Measurements from ENCODE around the gene SYT15B. TPM values are rescaled to one million over a fixed set of nuclear protein-coding genes. Genes with fewer than 3 reads are reported as not detected.
"Not testable (repeated sequence)": the region's sequence is repeated elsewhere in the genome, so short reads cannot be mapped to it uniquely, and the experiment has no call there.

SYT15B gene
- total RNA-seq, 1 donor from 2014 or later, result not detected

DNA sequence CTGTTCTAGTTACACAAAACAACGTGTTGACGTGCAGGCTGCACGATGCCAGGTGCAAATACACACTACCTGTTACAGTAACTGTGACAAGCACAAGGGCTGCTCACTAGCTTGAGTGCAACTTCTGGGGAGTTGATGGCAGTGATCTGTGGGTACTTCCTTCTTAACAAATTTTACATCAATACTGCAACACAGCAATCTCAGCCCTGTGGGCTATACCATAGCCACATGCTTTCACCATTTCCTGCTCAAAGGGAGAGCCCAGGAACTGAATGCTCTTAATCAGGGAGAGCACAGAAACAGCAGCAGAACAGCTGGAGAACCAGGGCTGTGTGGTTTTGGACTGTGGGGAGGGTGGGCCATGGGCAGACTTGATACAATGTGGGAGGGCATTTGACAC, 10.2 kb downstream of the SYT15B start:
- not testable (repeated sequence) for DNase-seq; H3K27me3 Mint-ChIP-seq (ENCODE audit: unreplicated experiment); H3K9me3 Mint-ChIP-seq (ENCODE audit: unreplicated experiment); H3K4me3 Mint-ChIP-seq (ENCODE audit: unreplicated experiment); H3K36me3 Mint-ChIP-seq (ENCODE audit: unreplicated experiment); H3K4me1 Mint-ChIP-seq (ENCODE audit: low read depth, unreplicated experiment); H3K27ac Mint-ChIP-seq (ENCODE audit: unreplicated experiment)

DNA sequence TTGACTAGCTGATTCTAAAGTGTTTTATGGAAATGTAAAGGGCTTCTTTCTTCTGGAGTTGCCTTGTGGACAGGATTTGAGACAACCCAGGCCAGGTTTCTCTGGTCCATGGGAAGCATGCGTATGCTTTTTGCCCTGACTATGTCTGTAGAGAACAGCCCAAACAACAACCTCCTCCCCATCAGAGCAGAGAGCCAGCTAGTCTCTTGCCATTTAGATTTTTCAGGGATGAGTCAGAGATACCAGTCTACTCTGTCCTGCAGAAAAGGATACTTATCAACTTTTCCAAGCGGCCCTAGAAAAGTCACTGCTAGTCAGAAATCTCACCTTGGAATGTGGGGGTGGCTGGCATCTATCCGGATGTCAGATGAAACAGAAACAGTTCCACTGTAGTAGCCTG, 11.6 kb downstream of the SYT15B start:
- not testable (repeated sequence) for DNase-seq; H3K4me3 Mint-ChIP-seq (ENCODE audit: unreplicated experiment); H3K27ac Mint-ChIP-seq (ENCODE audit: unreplicated experiment); H3K9me3 Mint-ChIP-seq (ENCODE audit: unreplicated experiment); H3K4me1 Mint-ChIP-seq (ENCODE audit: low read depth, unreplicated experiment); H3K36me3 Mint-ChIP-seq (ENCODE audit: unreplicated experiment); H3K27me3 Mint-ChIP-seq (ENCODE audit: unreplicated experiment)

DNA sequence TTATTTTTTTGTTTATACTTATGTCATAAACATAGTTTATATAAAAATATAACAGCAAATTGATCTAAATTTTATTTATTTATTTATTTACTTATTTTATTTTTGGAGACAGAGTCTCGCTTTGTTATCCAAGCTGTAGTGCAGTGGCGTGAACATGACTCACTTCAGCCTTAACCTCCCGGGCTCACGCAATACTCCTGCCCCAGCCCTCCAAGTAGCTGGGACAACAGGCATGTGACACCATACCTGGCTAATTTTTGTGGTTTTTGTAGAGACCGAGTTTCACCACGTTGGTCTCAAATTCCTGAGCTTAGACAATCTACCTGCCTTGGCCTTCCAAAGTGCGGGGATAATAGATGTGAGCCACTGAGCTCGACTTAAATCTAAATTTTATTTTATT, 13.0 kb downstream of the SYT15B start:
- not testable (repeated sequence) for H3K27me3 Mint-ChIP-seq (ENCODE audit: unreplicated experiment); H3K9me3 Mint-ChIP-seq (ENCODE audit: unreplicated experiment); DNase-seq; H3K4me1 Mint-ChIP-seq (ENCODE audit: low read depth, unreplicated experiment); H3K36me3 Mint-ChIP-seq (ENCODE audit: unreplicated experiment); H3K4me3 Mint-ChIP-seq (ENCODE audit: unreplicated experiment); H3K27ac Mint-ChIP-seq (ENCODE audit: unreplicated experiment)

DNA sequence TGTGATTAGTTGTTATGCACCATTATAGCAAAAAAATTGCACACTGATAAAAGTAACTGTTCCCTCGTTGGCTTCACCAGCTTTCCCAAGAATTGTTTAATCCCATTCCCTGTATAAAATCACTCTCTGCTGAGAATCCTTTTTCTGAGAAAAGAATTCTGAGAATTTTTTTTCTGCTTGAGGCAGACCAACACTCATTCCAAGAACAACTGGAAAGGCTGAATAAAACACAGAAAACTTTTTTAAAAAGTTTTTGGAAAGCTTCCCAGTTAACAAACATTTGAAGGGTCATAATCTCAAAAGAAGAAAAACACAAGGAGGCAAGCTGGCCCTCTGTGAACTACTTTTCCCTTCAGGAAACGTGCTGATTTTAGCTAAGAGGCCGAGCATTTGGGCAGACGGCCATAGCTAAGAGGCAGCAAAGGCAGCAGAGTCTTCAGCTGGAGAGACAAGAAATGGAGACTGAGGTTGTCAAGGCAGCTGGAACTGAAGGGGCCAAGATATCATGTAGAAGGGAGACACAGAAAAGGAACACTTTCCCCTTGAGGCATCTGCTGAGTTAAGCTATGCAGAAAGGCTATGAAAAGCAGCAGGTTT, 16.5 kb downstream of the SYT15B start:
- DNase-seq; H3K9me3 Mint-ChIP-seq (ENCODE audit: unreplicated experiment); H3K27ac Mint-ChIP-seq (ENCODE audit: unreplicated experiment); H3K27me3 Mint-ChIP-seq (ENCODE audit: unreplicated experiment); H3K4me3 Mint-ChIP-seq (ENCODE audit: unreplicated experiment); H3K36me3 Mint-ChIP-seq (ENCODE audit: unreplicated experiment); H3K4me1 Mint-ChIP-seq (ENCODE audit: low read depth, unreplicated experiment): not testable (repeated sequence)

DNA sequence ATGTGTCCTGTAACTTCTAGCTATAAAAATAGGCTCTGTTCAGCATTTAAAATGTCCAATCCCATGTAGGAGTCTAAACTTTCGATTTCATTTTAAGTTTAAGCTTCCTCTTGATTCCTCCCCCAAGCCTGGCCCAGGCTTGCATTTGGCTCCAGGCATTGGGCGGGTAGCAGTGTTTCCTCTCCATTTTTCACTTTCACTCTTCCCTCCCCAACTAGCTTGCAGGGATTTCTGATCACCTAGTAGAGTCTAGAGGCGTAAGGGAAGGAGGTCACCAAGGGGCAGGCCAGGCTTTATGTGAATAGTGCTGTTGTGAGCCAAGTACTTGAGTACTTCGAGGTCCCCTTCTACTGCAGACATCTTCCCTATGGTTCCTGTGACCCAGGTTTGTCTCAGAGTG, 18.5 kb downstream of the SYT15B start:
- not testable (repeated sequence) for H3K27ac Mint-ChIP-seq (ENCODE audit: unreplicated experiment); H3K9me3 Mint-ChIP-seq (ENCODE audit: unreplicated experiment); H3K27me3 Mint-ChIP-seq (ENCODE audit: unreplicated experiment); H3K36me3 Mint-ChIP-seq (ENCODE audit: unreplicated experiment); DNase-seq; H3K4me1 Mint-ChIP-seq (ENCODE audit: low read depth, unreplicated experiment); H3K4me3 Mint-ChIP-seq (ENCODE audit: unreplicated experiment)

DNA sequence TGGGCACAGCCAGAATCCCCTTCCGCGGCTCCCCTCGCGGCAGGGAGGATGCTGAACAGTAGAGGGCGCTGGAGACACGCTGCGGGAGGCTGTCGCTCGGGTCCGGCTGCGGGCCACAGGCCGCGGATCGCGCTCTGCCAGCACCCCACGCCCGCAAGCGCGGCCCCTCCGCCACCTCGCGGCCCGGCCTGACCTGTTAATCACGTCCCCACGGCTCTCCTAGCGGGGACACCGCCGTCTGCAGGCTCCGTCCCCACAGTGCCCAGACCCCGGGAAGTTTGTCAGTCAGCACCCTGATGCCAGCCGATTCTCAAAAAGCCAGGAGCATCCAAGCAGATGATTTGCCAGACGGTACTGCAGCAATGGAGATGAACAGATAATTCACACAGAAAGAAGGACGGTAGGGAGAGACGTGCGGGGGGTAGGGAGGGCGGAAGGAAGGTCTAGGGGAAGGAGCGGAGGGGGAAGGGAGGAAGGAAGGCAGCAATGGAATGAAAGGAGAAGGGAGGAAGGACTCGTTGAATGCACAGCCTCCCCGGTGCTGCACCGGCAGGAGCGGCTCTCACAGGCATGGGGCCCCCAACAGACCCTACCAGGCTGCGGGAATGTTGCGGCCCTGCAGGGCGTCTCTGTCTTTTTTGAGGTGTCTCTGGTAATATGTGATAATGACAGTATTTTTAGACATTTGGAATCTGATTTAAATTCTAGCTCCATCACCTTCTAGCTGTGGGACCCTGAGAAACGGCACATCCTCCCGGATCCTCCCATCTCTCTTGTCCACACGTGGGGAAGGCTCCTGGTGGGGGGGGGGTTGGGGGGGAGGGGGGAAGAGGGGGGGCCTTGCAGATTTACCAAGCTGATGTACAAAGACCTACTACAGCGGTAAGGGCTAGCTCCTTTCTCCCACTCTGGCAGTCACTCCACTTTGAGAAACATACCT, 19.5 kb downstream of the SYT15B start:
- H3K9me3 Mint-ChIP-seq (ENCODE audit: unreplicated experiment), result not testable (repeated sequence)

DNA sequence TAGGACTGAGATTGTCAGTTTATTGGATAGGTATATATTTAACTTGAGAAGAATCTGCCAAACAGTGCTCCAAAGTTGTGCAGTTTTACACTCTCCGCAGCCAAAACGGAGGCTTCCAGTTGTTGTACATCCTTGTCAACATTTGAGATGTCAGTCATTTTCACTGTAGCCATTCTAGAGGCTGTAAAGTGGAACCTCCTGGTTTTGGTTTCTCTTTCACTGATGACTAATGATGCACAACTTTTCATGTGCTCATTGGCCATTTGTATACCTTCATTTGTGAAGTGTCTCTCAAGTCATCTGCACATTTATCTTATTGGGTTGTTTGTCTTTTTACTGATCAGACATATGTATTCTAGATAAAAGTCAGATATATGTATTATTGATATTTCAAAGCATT, 22.5 kb downstream of the SYT15B start:
- not testable (repeated sequence) for H3K4me1 Mint-ChIP-seq (ENCODE audit: low read depth, unreplicated experiment); H3K36me3 Mint-ChIP-seq (ENCODE audit: unreplicated experiment); H3K27ac Mint-ChIP-seq (ENCODE audit: unreplicated experiment); DNase-seq; H3K4me3 Mint-ChIP-seq (ENCODE audit: unreplicated experiment); H3K27me3 Mint-ChIP-seq (ENCODE audit: unreplicated experiment); H3K9me3 Mint-ChIP-seq (ENCODE audit: unreplicated experiment)

More for the DNA sequence above, 19.5 kb downstream of the SYT15B start:
- H3K36me3 Mint-ChIP-seq (ENCODE audit: unreplicated experiment); H3K4me1 Mint-ChIP-seq (ENCODE audit: low read depth, unreplicated experiment); H3K27me3 Mint-ChIP-seq (ENCODE audit: unreplicated experiment); H3K27ac Mint-ChIP-seq (ENCODE audit: unreplicated experiment): not testable (repeated sequence)
- DNase-seq, result peak; percentile 62
- H3K4me3 Mint-ChIP-seq (ENCODE audit: unreplicated experiment), result peak overlapping the region; percentile 77

DNA sequence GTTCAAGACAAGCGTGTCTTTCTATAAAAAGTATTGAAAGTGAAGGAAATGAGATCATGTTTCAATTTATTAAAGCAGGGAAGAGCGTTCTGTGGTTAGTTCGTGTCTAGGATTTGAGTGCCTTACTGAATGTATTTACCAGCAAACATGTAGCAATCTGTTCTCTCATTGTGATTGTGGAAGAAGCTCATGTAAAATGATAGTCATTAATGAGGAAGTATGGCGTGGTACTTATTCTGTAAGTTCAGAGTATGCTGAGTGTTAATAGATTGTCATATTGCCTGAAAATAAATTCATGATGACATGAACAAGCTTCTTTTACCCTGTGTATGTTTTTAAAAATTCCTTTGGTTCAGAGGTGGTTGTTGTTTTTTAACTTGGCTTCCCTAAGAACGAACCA, 32.5 kb downstream of the SYT15B start:
- H3K4me3 Mint-ChIP-seq (ENCODE audit: unreplicated experiment); DNase-seq; H3K27ac Mint-ChIP-seq (ENCODE audit: unreplicated experiment); H3K4me1 Mint-ChIP-seq (ENCODE audit: low read depth, unreplicated experiment); H3K9me3 Mint-ChIP-seq (ENCODE audit: unreplicated experiment); H3K36me3 Mint-ChIP-seq (ENCODE audit: unreplicated experiment); H3K27me3 Mint-ChIP-seq (ENCODE audit: unreplicated experiment): not testable (repeated sequence)

DNA sequence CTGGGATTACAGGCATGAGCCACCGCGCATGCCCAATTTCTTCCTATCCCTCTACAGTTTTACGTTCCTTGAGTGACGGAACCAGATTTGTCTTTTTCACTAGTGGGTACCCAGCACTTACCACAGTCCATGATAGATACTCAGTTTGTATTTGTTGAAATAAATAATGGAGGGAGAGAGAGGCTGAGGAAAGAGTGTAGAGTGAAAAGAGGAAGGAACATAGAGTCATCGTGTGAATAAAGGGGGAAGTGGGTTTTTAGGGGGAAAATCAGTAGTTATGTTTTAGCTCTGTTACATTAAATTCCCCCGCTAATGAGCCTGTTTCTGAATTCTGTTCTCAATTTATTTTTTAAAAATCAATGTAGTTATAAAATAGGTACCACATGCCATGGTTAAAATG, 37.7 kb downstream of the SYT15B start:
- H3K9me3 Mint-ChIP-seq (ENCODE audit: unreplicated experiment); H3K27ac Mint-ChIP-seq (ENCODE audit: unreplicated experiment); H3K36me3 Mint-ChIP-seq (ENCODE audit: unreplicated experiment); H3K27me3 Mint-ChIP-seq (ENCODE audit: unreplicated experiment); DNase-seq; H3K4me3 Mint-ChIP-seq (ENCODE audit: unreplicated experiment); H3K4me1 Mint-ChIP-seq (ENCODE audit: low read depth, unreplicated experiment): not testable (repeated sequence)

DNA sequence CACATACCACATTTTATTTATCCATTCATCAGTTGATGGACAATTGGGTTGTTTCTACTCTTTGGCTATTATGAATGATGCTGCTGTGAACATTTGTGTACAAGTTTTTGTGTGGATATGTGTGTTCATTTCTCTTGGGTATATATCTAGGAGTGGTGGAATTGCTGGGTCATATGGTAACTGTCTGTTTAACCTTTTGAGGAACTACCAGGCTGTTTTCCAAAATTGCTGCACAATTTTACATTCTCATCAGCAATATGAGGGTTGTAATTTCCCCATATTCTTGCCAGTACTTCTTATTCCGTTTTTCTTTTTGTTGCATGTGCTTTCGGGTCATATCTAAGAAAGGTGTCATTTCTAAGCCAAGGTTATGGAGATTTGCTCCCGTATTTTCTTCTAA, 38.3 kb downstream of the SYT15B start:
- not testable (repeated sequence) for H3K4me3 Mint-ChIP-seq (ENCODE audit: unreplicated experiment); H3K9me3 Mint-ChIP-seq (ENCODE audit: unreplicated experiment); H3K27ac Mint-ChIP-seq (ENCODE audit: unreplicated experiment); H3K36me3 Mint-ChIP-seq (ENCODE audit: unreplicated experiment); H3K4me1 Mint-ChIP-seq (ENCODE audit: low read depth, unreplicated experiment); DNase-seq; H3K27me3 Mint-ChIP-seq (ENCODE audit: unreplicated experiment)

DNA sequence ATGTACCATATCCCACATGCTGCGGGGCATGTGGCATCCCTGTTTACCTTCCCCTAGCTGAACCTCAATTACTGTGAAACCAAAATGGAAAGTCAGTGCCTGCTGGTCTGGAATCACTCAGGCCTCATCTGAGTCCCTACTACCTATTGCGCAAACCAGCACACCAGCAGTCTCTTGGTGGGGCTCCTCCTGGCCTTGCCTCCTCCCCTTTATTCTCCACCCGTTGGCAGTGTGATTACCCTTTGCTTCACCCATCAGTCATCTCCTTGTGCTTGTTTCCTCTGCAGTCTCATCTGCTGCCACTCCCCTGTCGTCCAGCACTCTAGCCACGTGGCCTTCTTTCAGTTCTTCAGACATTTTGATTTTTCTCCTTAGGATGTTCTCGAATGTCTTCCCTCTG, 39.3 kb downstream of the SYT15B start:
- H3K27ac Mint-ChIP-seq (ENCODE audit: unreplicated experiment); H3K4me1 Mint-ChIP-seq (ENCODE audit: low read depth, unreplicated experiment); H3K36me3 Mint-ChIP-seq (ENCODE audit: unreplicated experiment); DNase-seq; H3K4me3 Mint-ChIP-seq (ENCODE audit: unreplicated experiment); H3K27me3 Mint-ChIP-seq (ENCODE audit: unreplicated experiment); H3K9me3 Mint-ChIP-seq (ENCODE audit: unreplicated experiment): not testable (repeated sequence)

DNA sequence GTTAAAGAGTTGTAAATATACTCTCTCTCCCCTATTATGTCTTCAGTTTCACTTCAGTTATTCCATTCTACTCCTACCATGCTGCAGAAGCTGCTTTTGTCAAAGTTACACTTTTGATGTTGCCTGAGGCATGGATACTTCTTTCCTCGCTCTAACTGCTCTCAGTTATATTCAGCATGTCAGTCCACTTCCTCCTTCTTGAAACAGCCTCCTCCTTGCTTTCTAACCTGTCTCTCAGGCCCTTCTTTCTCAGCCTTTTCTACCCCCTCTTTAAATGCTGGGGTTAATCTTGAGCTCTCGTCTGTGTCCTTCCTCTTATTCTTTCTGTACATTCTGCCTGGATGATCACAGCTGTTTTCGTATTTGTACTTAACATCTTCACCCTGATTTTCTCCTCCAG, 40.0 kb downstream of the SYT15B start:
- not testable (repeated sequence) for H3K4me1 Mint-ChIP-seq (ENCODE audit: low read depth, unreplicated experiment); H3K4me3 Mint-ChIP-seq (ENCODE audit: unreplicated experiment); H3K9me3 Mint-ChIP-seq (ENCODE audit: unreplicated experiment); H3K36me3 Mint-ChIP-seq (ENCODE audit: unreplicated experiment); H3K27me3 Mint-ChIP-seq (ENCODE audit: unreplicated experiment); DNase-seq; H3K27ac Mint-ChIP-seq (ENCODE audit: unreplicated experiment)

All from glutamatergic neuron (in vitro differentiated cells).